Liver (tissue), 9 donors: ENCODE measurements around the gene SDR39U1. TPM values are rescaled to one million over a fixed set of nuclear protein-coding genes. Genes with fewer than 3 reads are reported as not detected.

ENCODE experiments used
- DNase-seq: peaks from one replicate; pipeline ENCODE4 v3.0.0-alpha.2; 2017; ENCODE audit warnings: low spot score
- H3K27ac ChIP-seq, 2 donors: one replicate each; pipeline ENCODE4 v1.7.0; 2013; ENCODE audit warnings: inconsistent platforms in 2 of 2, low read length in 2 of 2, control low read depth in 1 of 2, low read depth in 1 of 2, mild to moderate bottlenecking in 1 of 2
- H3K27me3 ChIP-seq, 4 donors: one replicate each; pipeline versions ENCODE4 v1.6.1 to v1.7.0; 2013; ENCODE audit warnings: low read length in 3 of 4, inconsistent platforms in 1 of 4, mild to moderate bottlenecking in 1 of 4, moderate library complexity in 1 of 4; ENCODE audit not compliant: control insufficient read depth in 4 of 4, insufficient read depth in 4 of 4
- H3K36me3 ChIP-seq, 4 donors: one replicate each; pipeline versions ENCODE4 v1.6.1 to v1.7.0; 2013; ENCODE audit warnings: low read length in 3 of 4, mild to moderate bottlenecking in 3 of 4, low read depth in 1 of 4, moderate library complexity in 1 of 4; ENCODE audit not compliant: control insufficient read depth in 4 of 4, insufficient read depth in 3 of 4
- H3K4me1 ChIP-seq, 4 donors: one replicate each; pipeline versions ENCODE4 v1.6.1 to v1.7.0; 2013; ENCODE audit warnings: low read length in 3 of 4, mild to moderate bottlenecking in 3 of 4, moderate library complexity in 1 of 4; ENCODE audit not compliant: control insufficient read depth in 4 of 4, insufficient read depth in 4 of 4
- H3K4me3 ChIP-seq, 3 donors: one replicate each; pipeline versions ENCODE4 v1.6.1 to v1.7.0; 2013; ENCODE audit warnings: low read length in 3 of 3, control low read depth in 1 of 3, low read depth in 1 of 3, mild to moderate bottlenecking in 1 of 3
- H3K9ac ChIP-seq, 2 donors: one replicate each; pipeline ENCODE4 v1.7.0; 2013; ENCODE audit warnings: low read length in 2 of 2, mild to moderate bottlenecking in 2 of 2, moderate library complexity in 2 of 2, control low read depth in 1 of 2, low read depth in 1 of 2
- H3K9me3 ChIP-seq, 4 donors: one replicate each; pipeline versions ENCODE4 v1.6.1 to v1.7.0; 2013; ENCODE audit warnings: low read length in 3 of 4; ENCODE audit not compliant: control insufficient read depth in 4 of 4
- CTCF ChIP-seq: fragments of 150-350 bp; IDR thresholded peaks from 2 replicates; pipeline ENCODE4 v1.5.1; 2017; ENCODE audit warnings: improper control_type of control experiment, low read depth, low read length; ENCODE audit not compliant: missing input control
- EGR1 ChIP-seq, 2 donors: IDR thresholded peaks; 2 replicates each; pipeline ENCODE4 v1.6.1; 2016 to 2018; ENCODE audit warnings: antibody characterized with exemption in 2 of 2, low read depth in 2 of 2
- FOXA1 ChIP-seq: IDR thresholded peaks from 2 replicates; pipeline ENCODE4 v1.6.1; 2016; ENCODE audit warnings: antibody characterized with exemption
- FOXA2 ChIP-seq: IDR thresholded peaks from 2 replicates; pipeline ENCODE4 v1.6.1; 2016; ENCODE audit warnings: antibody characterized with exemption
- GABPA ChIP-seq, 2 donors: IDR thresholded peaks in 1 of 2; conservative IDR thresholded peaks in 1 of 2; 2 replicates each; pipeline ENCODE4 v1.6.1; 2016; ENCODE audit warnings: antibody characterized with exemption in 2 of 2, mild to moderate bottlenecking in 1 of 2, moderate library complexity in 1 of 2
- HNF4A ChIP-seq, 2 donors: conservative IDR thresholded peaks; 2 replicates each; pipeline ENCODE4 v1.6.1; 2016; ENCODE audit warnings: antibody characterized with exemption in 2 of 2, mild to moderate bottlenecking in 2 of 2
- HNF4G ChIP-seq: IDR thresholded peaks from 2 replicates; pipeline ENCODE4 v1.6.1; 2016; ENCODE audit warnings: antibody characterized with exemption
- JUND ChIP-seq, 2 donors: IDR thresholded peaks; 2 replicates each; pipeline ENCODE4 v1.6.1; 2016; ENCODE audit warnings: antibody characterized with exemption in 2 of 2
- MAX ChIP-seq: IDR thresholded peaks from 2 replicates; pipeline ENCODE4 v1.6.1; 2016; ENCODE audit warnings: antibody characterized with exemption
- NR2F2 ChIP-seq: IDR thresholded peaks from 2 replicates; pipeline ENCODE4 v1.6.1; 2016; ENCODE audit warnings: antibody characterized with exemption
- RAD21 ChIP-seq, 2 donors: IDR thresholded peaks; 2 replicates each; pipeline ENCODE4 v1.6.1; 2016; ENCODE audit warnings: antibody characterized with exemption in 2 of 2, mild to moderate bottlenecking in 2 of 2
- RXRA ChIP-seq, 2 donors: IDR thresholded peaks; 2 replicates each; pipeline ENCODE4 v1.6.1; 2017 to 2018; ENCODE audit warnings: antibody characterized with exemption in 2 of 2, mild to moderate bottlenecking in 1 of 2
- SP1 ChIP-seq: IDR thresholded peaks from 2 replicates; pipeline ENCODE4 v1.6.1; 2018; ENCODE audit warnings: antibody characterized with exemption, mild to moderate bottlenecking
- TAF1 ChIP-seq: conservative IDR thresholded peaks from 2 replicates; pipeline ENCODE4 v1.6.1; 2016; ENCODE audit warnings: antibody characterized with exemption, mild to moderate bottlenecking
- YY1 ChIP-seq: IDR thresholded peaks from 2 replicates; pipeline ENCODE4 v1.6.1; 2016; ENCODE audit warnings: antibody characterized with exemption, mild to moderate bottlenecking
- WGBS: extraction: QIAGEN DNeasy Blood & Tissue Kit; methylation state at CpG from one replicate; pipeline ENCODE4 v1.1.7; 2013; 5-methylcytosine and 5-hydroxymethylcytosine counted together
- polyA plus RNA-seq, 2 donors: library from polyadenylated mRNA; stranded (reverse) in 1 of 2; unstranded in 1 of 2; fragments of 200-250 nt in 1 of 2; fragments of >200 nt in 1 of 2; fragmentation: Nextera tagmentation in 1 of 2; extraction: Ambion mirVana in 1 of 2; gene quantifications; one replicate each; pipeline versions ENCODE4 v1.2.1 to v1.2.3, GENCODE V29; 2013 to 2015
- total RNA-seq, 2 donors: library from RNA; depleted of rRNA; stranded (reverse); fragments of >200 nt; gene quantifications; one replicate each; pipeline ENCODE4 v1.2.3, GENCODE V29; 2014
- TF ChIP-seq, protein P1 (sequence below): IDR thresholded peaks from 2 replicates; pipeline ENCODE4 v1.6.1; 2016; ENCODE audit warnings: antibody characterized with exemption
- TF ChIP-seq, protein P2 (sequence below): IDR thresholded peaks from 2 replicates; pipeline ENCODE4 v1.6.1; 2016; ENCODE audit warnings: antibody characterized with exemption
- TF ChIP-seq, protein P3 (sequence below): IDR thresholded peaks from 2 replicates; pipeline ENCODE4 v1.6.1; 2016; ENCODE audit warnings: antibody characterized with exemption, mild to moderate bottlenecking
- donor health status: healthy.
- donor health status: healthy.
- donor health status: healthy.
- donor health status: healthy.
- donor health status: healthy.

SDR39U1 gene
- total and polyA plus RNA-seq, 4 donors: 10.8 to 50.4 (median 25.9) TPM

DNA sequence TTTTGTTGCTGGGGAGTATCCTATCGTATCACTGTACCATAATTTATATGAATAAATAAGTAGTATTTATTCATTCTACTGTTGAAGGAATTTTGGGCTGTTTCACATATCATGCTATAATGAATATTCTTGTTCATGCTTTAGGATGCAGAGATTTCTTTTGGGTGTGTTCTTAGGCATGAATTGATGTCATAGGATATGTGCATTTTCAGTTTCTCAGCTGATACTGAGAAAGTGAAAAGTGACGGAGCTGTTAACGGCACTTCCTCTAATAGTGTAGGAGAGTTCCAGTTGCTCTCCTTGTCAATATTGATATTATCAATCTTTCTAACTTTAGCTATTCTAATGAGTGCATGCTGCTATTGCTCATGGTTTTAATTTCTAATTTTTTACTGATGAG is 23.2 kb upstream of the SDR39U1 start:
- Histone ChIP-seq H3K27me3 (no peaks in the 10 kb centered on the region), H3K36me3 (no peaks in the 10 kb centered on the region), H3K4me1 (no peaks in the 10 kb centered on the region), H3K9me3 (no peaks in the 10 kb centered on the region), H3K9ac (no peak overlapping the region), H3K27ac (no peak overlapping the region), H3K4me3 (no peak overlapping the region)
- no peak for TF ChIP-seq HNF4G
- no peak for TF ChIP-seq SP1
- no peak for TF ChIP-seq FOXA1
- no peak for TF ChIP-seq RXRA (IDR thresholded peaks at IDR 0.05)
- no peak for TF ChIP-seq RAD21 (IDR thresholded peaks at IDR 0.05)
- TF ChIP-seq, protein P1, sequence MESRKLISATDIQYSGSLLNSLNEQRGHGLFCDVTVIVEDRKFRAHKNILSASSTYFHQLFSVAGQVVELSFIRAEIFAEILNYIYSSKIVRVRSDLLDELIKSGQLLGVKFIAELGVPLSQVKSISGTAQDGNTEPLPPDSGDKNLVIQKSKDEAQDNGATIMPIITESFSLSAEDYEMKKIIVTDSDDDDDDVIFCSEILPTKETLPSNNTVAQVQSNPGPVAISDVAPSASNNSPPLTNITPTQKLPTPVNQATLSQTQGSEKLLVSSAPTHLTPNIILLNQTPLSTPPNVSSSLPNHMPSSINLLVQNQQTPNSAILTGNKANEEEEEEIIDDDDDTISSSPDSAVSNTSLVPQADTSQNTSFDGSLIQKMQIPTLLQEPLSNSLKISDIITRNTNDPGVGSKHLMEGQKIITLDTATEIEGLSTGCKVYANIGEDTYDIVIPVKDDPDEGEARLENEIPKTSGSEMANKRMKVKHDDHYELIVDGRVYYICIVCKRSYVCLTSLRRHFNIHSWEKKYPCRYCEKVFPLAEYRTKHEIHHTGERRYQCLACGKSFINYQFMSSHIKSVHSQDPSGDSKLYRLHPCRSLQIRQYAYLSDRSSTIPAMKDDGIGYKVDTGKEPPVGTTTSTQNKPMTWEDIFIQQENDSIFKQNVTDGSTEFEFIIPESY: no peak
- no peak for TF ChIP-seq GABPA (IDR thresholded peaks at IDR 0.05 in 1 of 2, conservative IDR thresholded peaks at IDR 0.05 in 1 of 2)
- no peak for TF ChIP-seq MAX
- no peak for TF ChIP-seq JUND (IDR thresholded peaks at IDR 0.05)
- TF ChIP-seq, protein P2, sequence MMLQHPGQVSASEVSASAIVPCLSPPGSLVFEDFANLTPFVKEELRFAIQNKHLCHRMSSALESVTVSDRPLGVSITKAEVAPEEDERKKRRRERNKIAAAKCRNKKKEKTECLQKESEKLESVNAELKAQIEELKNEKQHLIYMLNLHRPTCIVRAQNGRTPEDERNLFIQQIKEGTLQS: no peak
- TF ChIP-seq HNF4A (conservative IDR thresholded peaks at IDR 0.05): no peak
- TF ChIP-seq EGR1 (IDR thresholded peaks at IDR 0.05; ENCODE audit: low read depth in 2 of 2): no peak
- TF ChIP-seq FOXA2: no peak
- no peak for TF ChIP-seq YY1
- TF ChIP-seq, protein P3, sequence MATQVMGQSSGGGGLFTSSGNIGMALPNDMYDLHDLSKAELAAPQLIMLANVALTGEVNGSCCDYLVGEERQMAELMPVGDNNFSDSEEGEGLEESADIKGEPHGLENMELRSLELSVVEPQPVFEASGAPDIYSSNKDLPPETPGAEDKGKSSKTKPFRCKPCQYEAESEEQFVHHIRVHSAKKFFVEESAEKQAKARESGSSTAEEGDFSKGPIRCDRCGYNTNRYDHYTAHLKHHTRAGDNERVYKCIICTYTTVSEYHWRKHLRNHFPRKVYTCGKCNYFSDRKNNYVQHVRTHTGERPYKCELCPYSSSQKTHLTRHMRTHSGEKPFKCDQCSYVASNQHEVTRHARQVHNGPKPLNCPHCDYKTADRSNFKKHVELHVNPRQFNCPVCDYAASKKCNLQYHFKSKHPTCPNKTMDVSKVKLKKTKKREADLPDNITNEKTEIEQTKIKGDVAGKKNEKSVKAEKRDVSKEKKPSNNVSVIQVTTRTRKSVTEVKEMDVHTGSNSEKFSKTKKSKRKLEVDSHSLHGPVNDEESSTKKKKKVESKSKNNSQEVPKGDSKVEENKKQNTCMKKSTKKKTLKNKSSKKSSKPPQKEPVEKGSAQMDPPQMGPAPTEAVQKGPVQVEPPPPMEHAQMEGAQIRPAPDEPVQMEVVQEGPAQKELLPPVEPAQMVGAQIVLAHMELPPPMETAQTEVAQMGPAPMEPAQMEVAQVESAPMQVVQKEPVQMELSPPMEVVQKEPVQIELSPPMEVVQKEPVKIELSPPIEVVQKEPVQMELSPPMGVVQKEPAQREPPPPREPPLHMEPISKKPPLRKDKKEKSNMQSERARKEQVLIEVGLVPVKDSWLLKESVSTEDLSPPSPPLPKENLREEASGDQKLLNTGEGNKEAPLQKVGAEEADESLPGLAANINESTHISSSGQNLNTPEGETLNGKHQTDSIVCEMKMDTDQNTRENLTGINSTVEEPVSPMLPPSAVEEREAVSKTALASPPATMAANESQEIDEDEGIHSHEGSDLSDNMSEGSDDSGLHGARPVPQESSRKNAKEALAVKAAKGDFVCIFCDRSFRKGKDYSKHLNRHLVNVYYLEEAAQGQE: no peak
- TF ChIP-seq CTCF: no peak
- TF ChIP-seq NR2F2: no peak
- TF ChIP-seq TAF1: no peak
- WGBS: 97% methylated on average over 3 of the region's 3 CpGs
- DNase-seq: no peak
